DOHH2 (cell line): Measurements from ENCODE around the gene PC.

Source experiments
- H3F3A ChIP-seq: fragments of 200-600 bp; sonication (generic), shearing (Covaris generic); 2 replicates; pipeline ENCODE4 v1.6.0; 2016; ENCODE audit warnings: antibody characterized with exemption, mild to moderate bottlenecking; ENCODE audit not compliant: control insufficient read depth, insufficient read depth
- H3K27ac ChIP-seq: fragments of 200-600 bp; sonication (generic); 2 replicates; pipeline ENCODE4 v1.5.1; 2014; ENCODE audit warnings: low read depth, mild to moderate bottlenecking, low read length, moderate library complexity
- H3K27me3 ChIP-seq: fragments of 200-600 bp; sonication (generic); 2 replicates; pipeline ENCODE4 v1.6.1; 2014; ENCODE audit warnings: mild to moderate bottlenecking, low read length, mixed read lengths; ENCODE audit not compliant: control insufficient read depth
- H3K36me3 ChIP-seq: fragments of 200-600 bp; sonication (generic); 2 replicates; pipeline ENCODE4 v1.6.1; 2014; ENCODE audit warnings: mild to moderate bottlenecking, low read length, moderate library complexity, mixed read lengths; ENCODE audit not compliant: control insufficient read depth
- H3K4me1 ChIP-seq: fragments of 200-600 bp; sonication (generic); 2 replicates; pipeline ENCODE4 v1.6.1; 2014; ENCODE audit warnings: mild to moderate bottlenecking, low read length, mixed read lengths; ENCODE audit not compliant: control insufficient read depth
- H3K4me2 ChIP-seq: fragments of 200-600 bp; sonication (generic); 2 replicates; pipeline ENCODE4 v1.6.0; 2014; ENCODE audit warnings: mild to moderate bottlenecking, low read length, moderate library complexity
- H3K4me3 ChIP-seq: fragments of 200-600 bp; sonication (generic); 2 replicates; pipeline ENCODE4 v1.5.1; 2014; ENCODE audit warnings: mild to moderate bottlenecking, low read length, mixed read lengths
- H3K79me2 ChIP-seq: fragments of 200-600 bp; sonication (generic); 2 replicates; pipeline ENCODE4 v1.6.1; 2014; ENCODE audit warnings: mild to moderate bottlenecking, low read length, mixed read lengths; ENCODE audit not compliant: control insufficient read depth
- H3K9me2 ChIP-seq: fragments of 200-600 bp; sonication (generic); replicated peaks from 2 replicates; pipeline ENCODE4 v1.6.1; 2014; ENCODE audit warnings: mild to moderate bottlenecking, low read length, mixed read lengths; ENCODE audit not compliant: control insufficient read depth
- H3K9me3 ChIP-seq: fragments of 200-600 bp; sonication (generic); 2 replicates; pipeline ENCODE4 v1.6.1; 2014; ENCODE audit warnings: antibody characterized with exemption, low read length, mixed read lengths; ENCODE audit not compliant: control insufficient read depth, insufficient read depth
- H4K20me1 ChIP-seq: fragments of 200-600 bp; sonication (generic); 2 replicates; pipeline ENCODE4 v1.6.0; 2014; ENCODE audit warnings: low read depth, mild to moderate bottlenecking, antibody characterized with exemption, low read length, moderate library complexity; ENCODE audit not compliant: control insufficient read depth, insufficient read depth
- EZH2phosphoT487 ChIP-seq: fragments of 200-600 bp; sonication (generic); IDR thresholded peaks from 2 replicates; pipeline ENCODE4 v1.6.1; 2017; ENCODE audit warnings: borderline replicate concordance, mild to moderate bottlenecking, antibody characterized with exemption, low read length, moderate library complexity, mixed read lengths
- TF ChIP-seq, protein P1 (sequence below): fragments of 200-600 bp; sonication (generic); IDR thresholded peaks from one replicate; pipeline ENCODE4 v1.5.1; 2014; ENCODE audit warnings: antibody characterized with exemption, mild to moderate bottlenecking, low read depth, low read length; ENCODE audit not compliant: poor library complexity, severe bottlenecking

Gene PC

DNA sequence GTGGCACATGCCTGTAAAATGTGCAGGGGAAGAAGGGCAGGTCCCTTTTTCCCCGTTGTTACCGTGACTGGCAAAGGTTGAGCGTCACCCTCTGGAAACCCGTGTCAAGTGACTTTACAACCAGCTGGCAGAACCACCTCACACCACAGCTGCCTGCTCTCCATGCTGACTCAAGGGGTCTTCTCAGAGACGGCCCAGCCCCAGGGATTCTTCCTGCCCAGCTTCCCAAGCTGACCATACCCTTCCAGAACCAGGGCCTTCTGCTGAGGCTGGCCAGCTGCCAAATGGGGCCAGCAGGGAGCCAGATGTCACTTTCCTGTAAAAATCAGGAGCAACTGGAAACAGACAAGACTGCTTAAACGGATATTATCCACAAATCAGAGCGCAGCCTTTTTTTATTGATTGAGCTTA, 6.3 kb downstream of the PC start:
- Histone ChIP-seq H3K4me3 (no peak overlapping the region), H3K36me3 (no peaks in the 10 kb centered on the region), H3K27me3 (no peaks in the 10 kb centered on the region), H3K4me2 (no peak overlapping the region), H3K79me2 (no peaks in the 10 kb centered on the region), H3K27ac (no peak overlapping the region), H3K9me3 (no peaks in the 10 kb centered on the region), H3F3A (no peaks in the 10 kb centered on the region), H4K20me1 (no peaks in the 10 kb centered on the region), H3K4me1 (no peaks in the 10 kb centered on the region), H3K9me2 (no peaks in the 10 kb centered on the region)
- TF ChIP-seq, protein P1, sequence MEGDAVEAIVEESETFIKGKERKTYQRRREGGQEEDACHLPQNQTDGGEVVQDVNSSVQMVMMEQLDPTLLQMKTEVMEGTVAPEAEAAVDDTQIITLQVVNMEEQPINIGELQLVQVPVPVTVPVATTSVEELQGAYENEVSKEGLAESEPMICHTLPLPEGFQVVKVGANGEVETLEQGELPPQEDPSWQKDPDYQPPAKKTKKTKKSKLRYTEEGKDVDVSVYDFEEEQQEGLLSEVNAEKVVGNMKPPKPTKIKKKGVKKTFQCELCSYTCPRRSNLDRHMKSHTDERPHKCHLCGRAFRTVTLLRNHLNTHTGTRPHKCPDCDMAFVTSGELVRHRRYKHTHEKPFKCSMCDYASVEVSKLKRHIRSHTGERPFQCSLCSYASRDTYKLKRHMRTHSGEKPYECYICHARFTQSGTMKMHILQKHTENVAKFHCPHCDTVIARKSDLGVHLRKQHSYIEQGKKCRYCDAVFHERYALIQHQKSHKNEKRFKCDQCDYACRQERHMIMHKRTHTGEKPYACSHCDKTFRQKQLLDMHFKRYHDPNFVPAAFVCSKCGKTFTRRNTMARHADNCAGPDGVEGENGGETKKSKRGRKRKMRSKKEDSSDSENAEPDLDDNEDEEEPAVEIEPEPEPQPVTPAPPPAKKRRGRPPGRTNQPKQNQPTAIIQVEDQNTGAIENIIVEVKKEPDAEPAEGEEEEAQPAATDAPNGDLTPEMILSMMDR: no peak
- no peak for TF ChIP-seq EZH2phosphoT487

DNA sequence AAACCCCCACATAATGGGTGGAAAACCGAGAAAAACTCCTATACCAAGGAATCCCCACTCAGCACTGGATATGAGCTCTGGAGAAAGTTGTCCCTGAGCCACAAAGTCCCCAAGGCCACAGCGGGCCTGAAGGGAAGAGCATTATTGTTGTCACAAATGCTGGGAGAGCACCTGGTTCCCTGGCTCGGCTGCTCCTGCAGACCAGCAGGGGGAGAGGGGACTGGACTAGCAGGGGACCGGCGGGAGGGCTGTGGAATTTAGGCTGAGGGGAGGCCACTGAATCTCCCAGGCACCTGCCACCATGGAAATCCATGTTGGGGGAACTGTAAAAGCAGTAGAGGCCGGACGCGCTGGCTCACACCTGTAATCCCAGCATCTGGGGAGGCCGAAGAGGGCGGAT, 7.0 kb downstream of the PC start:
- no peaks in the 10 kb centered on the region for H3K4me1 ChIP-seq
- no peaks in the 10 kb centered on the region for H3F3A ChIP-seq
- H3K27ac ChIP-seq: no peak overlapping the region
- TF ChIP-seq, protein P1: no peak
- no peak for TF ChIP-seq EZH2phosphoT487
- H3K4me3 ChIP-seq: no peak overlapping the region
- H3K79me2 ChIP-seq: no peaks in the 10 kb centered on the region
- no peak overlapping the region for H3K4me2 ChIP-seq
- H3K27me3 ChIP-seq: no peaks in the 10 kb centered on the region
- no peaks in the 10 kb centered on the region for H3K9me3 ChIP-seq
- no peaks in the 10 kb centered on the region for H3K9me2 ChIP-seq
- no peaks in the 10 kb centered on the region for H3K36me3 ChIP-seq
- no peaks in the 10 kb centered on the region for H4K20me1 ChIP-seq

DNA sequence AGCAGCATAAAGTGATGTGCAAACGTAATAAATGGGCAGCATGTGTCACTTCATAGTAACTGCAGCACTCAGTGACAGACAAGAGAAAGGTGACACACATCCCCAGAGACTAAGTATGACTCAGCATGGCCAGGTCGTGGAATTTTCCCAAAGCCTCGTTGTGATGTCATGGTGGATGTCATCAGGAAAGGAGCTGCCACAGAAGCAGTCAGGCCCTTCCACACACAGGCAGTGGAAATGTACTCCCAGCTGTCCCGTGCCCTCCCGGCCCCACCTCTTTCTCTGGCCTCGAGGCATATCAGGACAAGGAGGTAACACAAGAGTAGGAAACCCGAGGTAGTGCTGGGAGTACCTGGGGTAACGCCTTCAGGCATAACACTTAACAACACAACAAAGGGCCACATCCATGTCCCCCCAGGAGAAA, 8.1 kb downstream of the PC start:
- no peaks in the 10 kb centered on the region for H3K9me3 ChIP-seq
- no peaks in the 10 kb centered on the region for H3K79me2 ChIP-seq
- H3K4me3 ChIP-seq: no peak overlapping the region
- TF ChIP-seq, protein P1: no peak
- TF ChIP-seq EZH2phosphoT487: no peak
- no peaks in the 10 kb centered on the region for H3K9me2 ChIP-seq
- H4K20me1 ChIP-seq: no peaks in the 10 kb centered on the region
- H3K27me3 ChIP-seq: no peaks in the 10 kb centered on the region
- no peaks in the 10 kb centered on the region for H3K36me3 ChIP-seq
- H3K4me2 ChIP-seq: no peak overlapping the region
- H3K27ac ChIP-seq: no peak overlapping the region
- H3K4me1 ChIP-seq: no peaks in the 10 kb centered on the region
- no peaks in the 10 kb centered on the region for H3F3A ChIP-seq

DNA sequence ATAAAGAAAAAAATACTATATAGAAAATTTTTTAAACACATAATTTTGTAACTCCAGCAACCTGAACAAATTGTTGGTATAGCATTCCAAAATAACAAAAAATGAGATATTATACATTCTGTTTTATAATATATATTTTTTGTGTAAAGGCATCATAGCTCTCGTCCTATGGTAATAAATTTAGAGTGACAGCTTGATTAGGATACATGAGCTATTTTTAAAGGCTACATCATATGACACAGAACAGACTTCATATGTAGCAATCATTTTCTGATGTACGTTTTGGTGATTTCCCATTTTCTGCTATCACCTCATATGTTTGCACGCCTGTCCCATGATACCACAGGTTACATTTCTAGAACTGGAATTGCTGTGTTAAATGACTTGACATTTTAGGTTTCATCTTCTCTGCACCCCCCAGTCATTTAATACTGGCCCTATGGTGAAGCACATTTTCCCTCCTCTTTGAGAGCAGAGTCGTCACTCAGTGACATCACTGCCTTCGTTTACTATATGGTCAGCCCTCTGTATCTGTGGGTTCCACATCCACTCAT, 19.5 kb downstream of the PC start:
- Histone ChIP-seq H3K27ac (no peak overlapping the region), H4K20me1 (no peaks in the 10 kb centered on the region), H3K79me2 (no peaks in the 10 kb centered on the region), H3K4me3 (no peak overlapping the region), H3K36me3 (no peaks in the 10 kb centered on the region), H3K4me2 (no peak overlapping the region), H3K9me2 (no peaks in the 10 kb centered on the region), H3K9me3 (no peaks in the 10 kb centered on the region), H3F3A (no peaks in the 10 kb centered on the region), H3K27me3 (peaks cover 13% of the 10 kb centered on the region; the same call in 1 of the 2 replicates), H3K4me1 (no peaks in the 10 kb centered on the region)
- TF ChIP-seq, protein P1: no peak
- no peak for TF ChIP-seq EZH2phosphoT487
